ENCODE measurements around the gene EOLA1.
"Not testable (repeated sequence)": the region's sequence is repeated elsewhere in the genome, so short reads cannot be mapped to it uniquely, and the experiment has no call there.

Gene EOLA1

GRCh38 chrX:149546962-149547361 lies 6.2 kb downstream of the EOLA1 start:
- DNase-seq, result not testable (repeated sequence)

- not testable (repeated sequence) for DNase-seq
Observed at GRCh38 chrX:149547782-149548181, 7.0 kb downstream of the EOLA1 start.

- DNase-seq, result not testable (repeated sequence)
Observed at GRCh38 chrX:149549701-149550100, 8.9 kb downstream of the EOLA1 start, which contains the start of gene HSFX3. Gene HSFX3, minus strand, starts transcription at chrX:149549924. Its CDS starts 72 bp downstream, at chrX:149549852.

- DNase-seq, result not testable (repeated sequence)
Observed at GRCh38 chrX:149550454-149550853, 9.6 kb downstream of the EOLA1 start.

GRCh38 chrX:149551245-149551938 lies 10.6 kb downstream of the EOLA1 start:
- not testable (repeated sequence) for DNase-seq

GRCh38 chrX:149551939-149552248 lies 11.1 kb downstream of the EOLA1 start:
- not testable (repeated sequence) for DNase-seq

- not testable (repeated sequence) for DNase-seq
Observed at GRCh38 chrX:149555251-149555650, 14.4 kb downstream of the EOLA1 start.

GRCh38 chrX:149563359-149563758 lies 22.5 kb downstream of the EOLA1 start:
- DNase-seq, result no peak

- no peak for DNase-seq
Observed at GRCh38 chrX:149567621-149568417, 27.0 kb downstream of the EOLA1 start.

GRCh38 chrX:149568701-149569296 lies 28.0 kb downstream of the EOLA1 start:
- DNase-seq, result no peak

GRCh38 chrX:149569770-149570169 lies 29.0 kb downstream of the EOLA1 start:
- no peak for DNase-seq

- no peak for DNase-seq
Observed at GRCh38 chrX:149570668-149571067, 29.9 kb downstream of the EOLA1 start.

GRCh38 chrX:149571770-149572169 lies 31.0 kb downstream of the EOLA1 start:
- DNase-seq, result no peak

- DNase-seq, result no peak
Observed at GRCh38 chrX:149572743-149573142, 31.9 kb downstream of the EOLA1 start.

GRCh38 chrX:149573456-149573855 lies 32.6 kb downstream of the EOLA1 start:
- DNase-seq, result not testable (repeated sequence)

GRCh38 chrX:149585631-149586030 lies 44.8 kb downstream of the EOLA1 start:
- not testable (repeated sequence) for DNase-seq

- not testable (repeated sequence) for DNase-seq
Observed at GRCh38 chrX:149587359-149587758, 46.5 kb downstream of the EOLA1 start, which contains the start of gene MAGEA9B. Gene MAGEA9B, minus strand, starts transcription at chrX:149587459. Its CDS starts 4,280 bp downstream, at chrX:149583179.

GRCh38 chrX:149590993-149591392 lies 50.2 kb downstream of the EOLA1 start:
- not testable (repeated sequence) for DNase-seq

- DNase-seq, result not testable (repeated sequence)
Observed at GRCh38 chrX:149595214-149595613, 54.4 kb downstream of the EOLA1 start, which contains the start of gene HSFX2. Gene HSFX2, minus strand, starts transcription at chrX:149595314. Its CDS starts 614 bp downstream, at chrX:149594700.

- DNase-seq, result not testable (repeated sequence)
Observed at GRCh38 chrX:149595943-149596342, 55.1 kb downstream of the EOLA1 start.
